GM18520 (cell line): ENCODE data around the gene COLEC12.
A peak's percentile ranks its signal among the peaks of the same experiment; 100 is the strongest.

Experiments used
- ATAC-seq: cut with Tn5 transposase; IDR thresholded peaks from one replicate; pipeline ENCODE4 v1.9.1; 2021; ENCODE audit not compliant: unreplicated experiment

The COLEC12 gene

GRCh38 chr18:500632-501405 lies at the start of gene COLEC12:
COLEC12 (minus strand) TSS chr18:500701; CDS start chr18:500514, 187 bp downstream.
- no peak for ATAC-seq

- no peak for ATAC-seq
Observed at GRCh38 chr18:549967-550366, 49.5 kb upstream of the COLEC12 start.

- ATAC-seq = no peak
Observed at GRCh38 chr18:543447-544078, 43.1 kb upstream of the COLEC12 start.

GRCh38 chr18:533995-534601 lies 33.6 kb upstream of the COLEC12 start:
- no peak for ATAC-seq

- ATAC-seq = no peak
Observed at GRCh38 chr18:532632-533031, 32.1 kb upstream of the COLEC12 start.

GRCh38 chr18:532018-532417 lies 31.5 kb upstream of the COLEC12 start:
- no peak for ATAC-seq

GRCh38 chr18:527146-527545 lies 26.6 kb upstream of the COLEC12 start:
- ATAC-seq = no peak

- no peak for ATAC-seq
Observed at GRCh38 chr18:526681-527080, 26.2 kb upstream of the COLEC12 start.

GRCh38 chr18:525036-525797 lies 24.7 kb upstream of the COLEC12 start:
- ATAC-seq = no peak

- ATAC-seq = no peak
Observed at GRCh38 chr18:524466-524865, 24.0 kb upstream of the COLEC12 start.

- ATAC-seq = no peak
Observed at GRCh38 chr18:523561-523960, 23.1 kb upstream of the COLEC12 start.

GRCh38 chr18:519019-519879 lies 18.7 kb upstream of the COLEC12 start:
- ATAC-seq = peak; percentile 91

GRCh38 chr18:518081-518480 lies 17.6 kb upstream of the COLEC12 start:
- ATAC-seq = no peak

GRCh38 chr18:515838-516237 lies 15.3 kb upstream of the COLEC12 start:
- no peak for ATAC-seq

- no peak for ATAC-seq
Observed at GRCh38 chr18:515156-515815, 14.8 kb upstream of the COLEC12 start.

- ATAC-seq = no peak
Observed at GRCh38 chr18:513826-514530, 13.5 kb upstream of the COLEC12 start.

GRCh38 chr18:512957-513356 lies 12.5 kb upstream of the COLEC12 start:
- no peak for ATAC-seq

GRCh38 chr18:508835-509234 lies 8.3 kb upstream of the COLEC12 start:
- no peak for ATAC-seq

- no peak for ATAC-seq
Observed at GRCh38 chr18:507636-508035, 7.1 kb upstream of the COLEC12 start.
